PC-9 (cell line): ENCODE data around the gene TPX2. TPM values are rescaled to one million over a fixed set of nuclear protein-coding genes. Genes with fewer than 3 reads are reported as not detected.

Experiments used
- BruUV-seq: library from RNA; stranded (reverse); fragments of 400-500 nt; replicated peaks from 2 replicates; lab custom pipeline; 2021; lab: Mats Ljungman, UMichigan
- CTCF ChIA-PET: fragments of 300-600 bp; sonication (Branson Sonifier 250); formaldehyde crosslinking; loops from one replicate; lab custom pipeline; 2022; ENCODE audit warnings: antibody characterized with exemption; lab: Charles Lee
- POLR2A ChIA-PET: fragments of 300-600 bp; sonication (Branson Sonifier 250); formaldehyde crosslinking; loops from one replicate; lab custom pipeline; 2022; ENCODE audit warnings: antibody characterized with exemption; ENCODE audit not compliant: unreplicated experiment; lab: Charles Lee
- DNase-seq, 2 experiments: peaks; one replicate each; pipeline versions ENCODE4 v3.0.0 to v3.0.0-alpha.2; 2015 to 2022; ENCODE audit warnings: mixed read lengths in 1 of 2
- H2AFZ ChIP-seq: fragments of 200-600 bp; sonication (generic); 2 replicates; pipeline ENCODE4 v1.8.1; 2017; ENCODE audit warnings: antibody characterized with exemption
- H3F3A ChIP-seq: fragments of 200-600 bp; sonication (generic); 2 replicates; pipeline ENCODE4 v1.8.1; 2017; ENCODE audit warnings: antibody characterized with exemption, mild to moderate bottlenecking, low read depth; ENCODE audit not compliant: insufficient read depth
- H3K27ac ChIP-seq: fragments of 200-600 bp; sonication (generic); 2 replicates; pipeline ENCODE4 v1.6.1; 2016; ENCODE audit warnings: mixed run types
- H3K27me3 ChIP-seq: fragments of 200-600 bp; sonication (generic); 2 replicates; pipeline ENCODE4 v1.6.1; 2016; ENCODE audit warnings: low read depth, mixed run types; ENCODE audit not compliant: insufficient read depth
- H3K36me3 ChIP-seq: fragments of 200-600 bp; sonication (generic); 2 replicates; pipeline ENCODE4 v1.6.1; 2016; ENCODE audit warnings: low read depth, mixed run types
- H3K4me1 ChIP-seq: fragments of 200-600 bp; sonication (generic); replicated peaks from 2 replicates; pipeline ENCODE4 v1.6.1; 2016; ENCODE audit warnings: mixed run types; ENCODE audit not compliant: insufficient read depth
- H3K4me2 ChIP-seq: fragments of 200-600 bp; sonication (generic); 2 replicates; pipeline ENCODE4 v1.6.1; 2017; ENCODE audit warnings: mixed run types
- H3K4me3 ChIP-seq: fragments of 200-600 bp; sonication (generic); 2 replicates; pipeline ENCODE4 v1.6.1; 2016; ENCODE audit warnings: mixed run types
- H3K79me2 ChIP-seq: fragments of 200-600 bp; sonication (generic); 2 replicates; pipeline ENCODE4 v1.6.1; 2017; ENCODE audit warnings: low read depth, mixed run types
- H3K9me2 ChIP-seq: fragments of 200-600 bp; sonication (generic); 2 replicates; pipeline ENCODE4 v1.8.1; 2017; ENCODE audit warnings: mild to moderate bottlenecking; ENCODE audit not compliant: insufficient read depth
- H3K9me3 ChIP-seq: fragments of 200-600 bp; sonication (generic); 2 replicates; pipeline ENCODE4 v1.8.1; 2016; ENCODE audit warnings: low read depth; ENCODE audit not compliant: insufficient read depth
- H4K20me1 ChIP-seq: fragments of 200-600 bp; sonication (generic); 2 replicates; pipeline ENCODE4 v1.8.1; 2017; ENCODE audit not compliant: insufficient read depth
- EZH2 ChIP-seq: fragments of 200-600 bp; sonication (generic); IDR thresholded peaks from 2 replicates; pipeline ENCODE4 v1.8.0; 2017; ENCODE audit warnings: antibody characterized with exemption, low read depth
- intact Hi-C: fragments of 100-400 bp; cut with micrococcal nuclease; formaldehyde crosslinking; loops from one replicate; pipeline ENCODE4 v1.10.0; 2022; ENCODE audit not compliant: unreplicated experiment
- total RNA-seq: library from RNA; stranded (reverse); gene quantifications from 2 replicates; pipeline ENCODE4 v1.2.3, GENCODE V29; 2021
- TF ChIP-seq, protein P1 (sequence below): fragments of 200-600 bp; sonication (generic); conservative IDR thresholded peaks from 2 replicates; pipeline ENCODE4 v1.6.1; 2017; ENCODE audit warnings: mixed run types, antibody characterized with exemption, mild to moderate bottlenecking, moderate library complexity

Gene TPX2
- total RNA-seq, 1 experiment from 2014 or later, result 164 TPM

DNA sequence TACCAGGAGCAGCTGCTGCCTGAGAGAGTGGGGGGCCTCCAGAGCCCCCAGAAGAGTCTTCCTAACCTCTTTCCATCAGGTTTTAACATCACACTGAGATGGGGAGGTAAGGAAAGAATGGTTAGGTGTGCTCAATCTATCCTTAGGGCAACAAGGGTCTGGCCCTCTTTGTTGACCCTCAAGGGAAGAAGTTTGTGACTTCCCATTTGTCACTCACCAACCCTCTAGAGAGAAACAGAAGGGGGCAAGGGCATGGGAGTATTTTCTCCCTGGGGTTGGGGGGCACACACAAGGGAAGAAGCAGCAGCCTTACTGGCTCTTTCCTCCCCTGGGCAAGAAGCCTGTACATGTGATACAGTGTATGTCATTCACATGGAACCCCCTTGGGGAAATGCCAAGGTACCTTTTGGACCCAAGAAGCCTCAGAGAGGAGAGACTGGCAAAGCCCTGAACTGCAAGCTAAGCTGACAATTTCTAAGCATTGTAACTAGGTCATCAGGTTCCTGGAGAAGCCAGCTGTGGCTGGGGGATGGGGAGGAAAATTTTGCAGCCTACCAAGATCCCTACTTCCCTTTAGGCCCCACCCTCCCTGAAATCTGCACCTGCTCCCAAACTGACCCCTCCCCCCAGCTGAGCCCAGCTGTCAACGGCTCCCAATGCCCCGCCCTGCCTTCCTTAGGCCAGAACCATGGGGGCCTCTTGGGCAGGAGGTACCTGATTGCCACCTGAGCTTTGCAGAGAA, 30.9 kb upstream of the TPX2 start:
- H3K4me2 ChIP-seq, result peak overlapping the region; percentile 47
- H3K79me2 ChIP-seq, result peaks cover 94% of the 10 kb centered on the region
- no peaks in the 10 kb centered on the region for H4K20me1 ChIP-seq
- H3K27me3 ChIP-seq, result no peaks in the 10 kb centered on the region
- H2AFZ ChIP-seq, result no peak overlapping the region
- H3K9me3 ChIP-seq, result no peaks in the 10 kb centered on the region
- H3K9me2 ChIP-seq, result no peaks in the 10 kb centered on the region
- intact Hi-C loops, result no loop called here
- H3K36me3 ChIP-seq, result peaks cover 50% of the 10 kb centered on the region
- TF ChIP-seq EZH2, result no peak
- TF ChIP-seq, protein P1, sequence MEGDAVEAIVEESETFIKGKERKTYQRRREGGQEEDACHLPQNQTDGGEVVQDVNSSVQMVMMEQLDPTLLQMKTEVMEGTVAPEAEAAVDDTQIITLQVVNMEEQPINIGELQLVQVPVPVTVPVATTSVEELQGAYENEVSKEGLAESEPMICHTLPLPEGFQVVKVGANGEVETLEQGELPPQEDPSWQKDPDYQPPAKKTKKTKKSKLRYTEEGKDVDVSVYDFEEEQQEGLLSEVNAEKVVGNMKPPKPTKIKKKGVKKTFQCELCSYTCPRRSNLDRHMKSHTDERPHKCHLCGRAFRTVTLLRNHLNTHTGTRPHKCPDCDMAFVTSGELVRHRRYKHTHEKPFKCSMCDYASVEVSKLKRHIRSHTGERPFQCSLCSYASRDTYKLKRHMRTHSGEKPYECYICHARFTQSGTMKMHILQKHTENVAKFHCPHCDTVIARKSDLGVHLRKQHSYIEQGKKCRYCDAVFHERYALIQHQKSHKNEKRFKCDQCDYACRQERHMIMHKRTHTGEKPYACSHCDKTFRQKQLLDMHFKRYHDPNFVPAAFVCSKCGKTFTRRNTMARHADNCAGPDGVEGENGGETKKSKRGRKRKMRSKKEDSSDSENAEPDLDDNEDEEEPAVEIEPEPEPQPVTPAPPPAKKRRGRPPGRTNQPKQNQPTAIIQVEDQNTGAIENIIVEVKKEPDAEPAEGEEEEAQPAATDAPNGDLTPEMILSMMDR, result no peak
- BruUV-seq, result no TSS peak
- ChIA-PET CTCF (interaction anchor here (0.6 to 1.3 kb wide), 3 partner anchors 13 to 46 kb away, joined by 3 to 5 read pairs (median 4); no protein-coding TSS in a partner anchor), POLR2A (interaction anchor here (0.5 to 1.2 kb wide), 4 partner anchors 12 to 141 kb away, joined by 3 to 7 read pairs (median 4); no protein-coding TSS in a partner anchor)
- H3K4me1 ChIP-seq, result peaks cover 95% of the 10 kb centered on the region
- H3K4me3 ChIP-seq, result no peak overlapping the region
- peak overlapping the region; percentile 95 for H3K27ac ChIP-seq
- peaks cover 93% of the 10 kb centered on the region for H3F3A ChIP-seq
- DNase-seq, result peak; percentile 61 to 67

DNA sequence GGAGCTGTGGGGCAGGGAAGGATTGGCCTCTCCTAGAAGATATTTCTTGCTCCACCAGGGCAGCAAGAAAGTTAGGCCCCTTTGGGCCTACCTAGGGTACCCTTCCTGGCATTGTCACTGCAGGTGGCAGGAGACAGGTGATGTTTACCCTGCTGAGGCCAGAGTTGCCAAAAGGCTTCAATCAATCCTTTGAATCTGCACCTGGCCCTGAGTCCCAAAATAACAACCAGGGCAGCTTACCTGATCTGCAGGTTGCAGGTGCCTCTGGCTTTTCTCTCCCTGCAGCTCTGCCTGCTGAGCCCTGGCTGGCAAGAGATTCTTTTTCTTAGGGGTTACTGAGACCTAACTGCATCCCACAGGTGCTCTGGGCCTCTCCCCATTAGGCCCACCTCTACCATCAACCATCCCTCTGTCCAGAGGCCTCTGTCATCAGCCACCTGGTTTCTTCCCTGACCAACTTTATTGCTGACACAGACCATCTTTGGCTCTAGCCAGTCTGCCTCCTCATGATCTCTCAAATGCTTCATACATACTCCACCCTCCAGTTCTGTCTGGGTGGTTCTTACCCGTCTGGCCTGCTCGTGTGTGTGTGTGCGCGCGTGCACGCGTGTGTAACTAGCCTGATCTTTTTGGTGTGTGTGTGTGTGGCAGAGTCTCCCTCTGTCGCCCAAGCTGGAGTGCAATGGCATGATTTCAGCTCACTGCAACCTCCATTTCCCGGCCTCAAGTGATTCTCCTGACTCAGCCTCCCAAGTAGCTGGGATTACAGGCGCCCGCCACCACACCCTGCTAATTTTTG, 30.2 kb upstream of the TPX2 start:
- no peak for DNase-seq
- no peaks in the 10 kb centered on the region for H3K9me2 ChIP-seq
- peaks cover 95% of the 10 kb centered on the region for H3K4me1 ChIP-seq
- H3K79me2 ChIP-seq, result peaks cover 93% of the 10 kb centered on the region
- ChIA-PET POLR2A (interaction anchor here (0.5 to 1.2 kb wide), 5 partner anchors 11 to 142 kb away, joined by 3 to 7 read pairs (median 4); no protein-coding TSS in a partner anchor), CTCF (interaction anchor here (0.6 to 1.3 kb wide), 3 partner anchors 14 to 47 kb away, joined by 3 to 5 read pairs (median 4); no protein-coding TSS in a partner anchor)
- no peaks in the 10 kb centered on the region for H3K9me3 ChIP-seq
- intact Hi-C loops, result no loop called here
- TF ChIP-seq, protein P1, result no peak
- no peak for TF ChIP-seq EZH2
- H2AFZ ChIP-seq, result no peak overlapping the region
- peaks cover 51% of the 10 kb centered on the region for H3K36me3 ChIP-seq
- H3K4me2 ChIP-seq, result peak overlapping the region; percentile 47
- H4K20me1 ChIP-seq, result no peaks in the 10 kb centered on the region
- BruUV-seq, result no TSS peak
- H3K4me3 ChIP-seq, result no peak overlapping the region
- H3F3A ChIP-seq, result peaks cover 93% of the 10 kb centered on the region
- no peaks in the 10 kb centered on the region for H3K27me3 ChIP-seq
- peak overlapping the region; percentile 95 for H3K27ac ChIP-seq

- H3K79me2 ChIP-seq, result peaks cover 97% of the 10 kb centered on the region
- no TSS peak for BruUV-seq
- peaks cover 97% of the 10 kb centered on the region for H3K4me1 ChIP-seq
- H3F3A ChIP-seq, result peaks cover 96% of the 10 kb centered on the region
- no peak overlapping the region for H2AFZ ChIP-seq
- peak overlapping the region; percentile 99 for H3K27ac ChIP-seq
- intact Hi-C loops, result no loop called here
- H3K27me3 ChIP-seq, result no peaks in the 10 kb centered on the region
- H3K4me2 ChIP-seq, result peak overlapping the region; percentile 97
- ChIA-PET POLR2A (no interaction called here), CTCF (no interaction called here)
- TF ChIP-seq, protein P1, result no peak
- no peak for TF ChIP-seq EZH2
- no peaks in the 10 kb centered on the region for H4K20me1 ChIP-seq
- H3K4me3 ChIP-seq, result no peak overlapping the region
- no peaks in the 10 kb centered on the region for H3K9me3 ChIP-seq
- no peak for DNase-seq
- no peaks in the 10 kb centered on the region for H3K9me2 ChIP-seq
- H3K36me3 ChIP-seq, result peaks cover 59% of the 10 kb centered on the region
These were observed 29.2 kb upstream of the TPX2 start for GRCh38 chr20:31709939-31710338.
